ENCODE measurements around the gene NINL. TPM values are rescaled to one million over a fixed set of nuclear protein-coding genes. Genes with fewer than 3 reads are reported as not detected.
A peak's percentile ranks its signal among the peaks of the same experiment; 100 is the strongest.

Gene NINL
- total RNA-seq, 6 donors from 2014 or later: 10.2 to 47.1 (median 20.3) TPM

DNA sequence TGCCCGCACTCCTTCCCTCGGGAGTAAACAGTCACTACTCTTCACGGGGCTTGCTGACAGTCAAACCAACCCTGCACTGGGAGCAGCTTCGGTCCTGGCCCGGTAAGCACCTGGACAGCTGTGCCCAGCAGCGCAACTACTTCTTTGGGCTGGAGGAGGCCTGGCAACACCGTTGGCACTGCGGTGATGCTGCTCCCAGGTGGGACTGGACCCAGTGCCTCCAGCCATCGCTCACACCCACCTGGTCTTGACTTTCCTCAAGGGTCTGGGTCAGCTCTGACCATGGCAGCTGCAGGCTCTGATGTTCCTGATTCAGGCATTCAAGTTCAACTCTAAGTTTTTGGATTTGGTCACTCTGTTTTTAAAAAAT lies 124.1 kb downstream of the NINL start:
- Histone ChIP-seq H3K27me3 (no peaks in the 10 kb centered on the region), H3K9me3 (no peaks in the 10 kb centered on the region), H3K4me3 (no peak overlapping the region), H3K36me3 (peaks cover 0 to 12% (median 4%) of the 10 kb centered on the region in 4 donors), H3K27ac (peak overlapping the region in 1 of 4 donors; percentile 2), H3K4me1 (no peaks in the 10 kb centered on the region)
- no peak for ATAC-seq (ENCODE audit: low FRiP score in 2 of 2)
- no peak for DNase-seq
- 76 to 77% methylated on average over 6 to 9 of the region's 9 CpGs for WGBS, 2 donors
- TF ChIP-seq POLR2AphosphoS5 (IDR thresholded peaks at IDR 0.05) (no peak), POLR2A (IDR thresholded peaks at IDR 0.05) (no peak), EP300 (IDR thresholded peaks at IDR 0.05) (no peak)
- TF ChIP-seq, protein P1, sequence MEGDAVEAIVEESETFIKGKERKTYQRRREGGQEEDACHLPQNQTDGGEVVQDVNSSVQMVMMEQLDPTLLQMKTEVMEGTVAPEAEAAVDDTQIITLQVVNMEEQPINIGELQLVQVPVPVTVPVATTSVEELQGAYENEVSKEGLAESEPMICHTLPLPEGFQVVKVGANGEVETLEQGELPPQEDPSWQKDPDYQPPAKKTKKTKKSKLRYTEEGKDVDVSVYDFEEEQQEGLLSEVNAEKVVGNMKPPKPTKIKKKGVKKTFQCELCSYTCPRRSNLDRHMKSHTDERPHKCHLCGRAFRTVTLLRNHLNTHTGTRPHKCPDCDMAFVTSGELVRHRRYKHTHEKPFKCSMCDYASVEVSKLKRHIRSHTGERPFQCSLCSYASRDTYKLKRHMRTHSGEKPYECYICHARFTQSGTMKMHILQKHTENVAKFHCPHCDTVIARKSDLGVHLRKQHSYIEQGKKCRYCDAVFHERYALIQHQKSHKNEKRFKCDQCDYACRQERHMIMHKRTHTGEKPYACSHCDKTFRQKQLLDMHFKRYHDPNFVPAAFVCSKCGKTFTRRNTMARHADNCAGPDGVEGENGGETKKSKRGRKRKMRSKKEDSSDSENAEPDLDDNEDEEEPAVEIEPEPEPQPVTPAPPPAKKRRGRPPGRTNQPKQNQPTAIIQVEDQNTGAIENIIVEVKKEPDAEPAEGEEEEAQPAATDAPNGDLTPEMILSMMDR (IDR thresholded peaks at IDR 0.05): no peak

DNA sequence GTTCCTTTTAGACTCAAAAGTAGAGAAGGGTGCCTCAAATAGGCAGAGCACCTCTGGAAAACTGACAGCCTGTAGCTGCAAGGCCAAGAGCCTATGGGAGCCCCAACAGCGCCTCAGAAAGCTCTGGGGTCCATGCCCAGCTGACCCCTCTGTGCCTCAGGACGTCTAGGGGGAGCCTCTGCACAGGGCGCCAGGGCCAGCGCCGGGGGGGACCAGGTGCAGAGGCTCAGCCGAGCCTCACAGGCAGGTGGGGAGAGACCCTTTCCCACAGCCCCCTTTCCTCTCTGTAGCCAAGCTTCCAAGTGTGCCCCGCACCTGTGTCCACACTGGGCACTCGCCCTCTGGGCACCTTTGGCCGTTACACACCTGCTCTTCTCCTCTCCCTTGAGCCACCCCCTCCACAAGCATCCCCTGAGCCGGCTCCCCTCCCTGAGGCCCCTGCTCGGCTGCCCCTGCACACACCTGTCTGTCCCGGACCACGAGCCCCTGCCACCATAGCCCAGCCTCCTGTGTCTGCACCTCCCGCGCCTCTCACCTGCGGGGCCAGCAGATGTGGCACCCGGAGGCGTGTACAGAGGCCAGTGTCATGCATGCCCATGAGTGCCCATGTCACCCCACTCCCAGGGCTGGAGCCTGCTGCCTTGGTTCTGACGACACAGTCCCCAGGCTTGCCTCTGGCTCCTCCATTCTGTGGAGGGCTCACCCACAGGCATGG lies 124.6 kb downstream of the NINL start:
- WGBS, 2 donors: 87 to 89% methylated on average over 14 to 19 of the region's 19 CpGs
- Histone ChIP-seq H3K9me3 (no peaks in the 10 kb centered on the region), H3K4me1 (no peaks in the 10 kb centered on the region), H3K27me3 (no peaks in the 10 kb centered on the region), H3K4me3 (no peak overlapping the region), H3K36me3 (peaks cover 0 to 12% (median 4%) of the 10 kb centered on the region in 4 donors), H3K27ac (peak overlapping the region in 1 of 4 donors; percentile 2)
- DNase-seq: peak in 1 of 2 donors; percentile 73
- TF ChIP-seq POLR2AphosphoS5 (IDR thresholded peaks at IDR 0.05) (no peak), EP300 (IDR thresholded peaks at IDR 0.05) (no peak), POLR2A (IDR thresholded peaks at IDR 0.05) (no peak)
- TF ChIP-seq, protein P1 (IDR thresholded peaks at IDR 0.05): no peak
- no peak for ATAC-seq (ENCODE audit: low FRiP score in 2 of 2)

DNA sequence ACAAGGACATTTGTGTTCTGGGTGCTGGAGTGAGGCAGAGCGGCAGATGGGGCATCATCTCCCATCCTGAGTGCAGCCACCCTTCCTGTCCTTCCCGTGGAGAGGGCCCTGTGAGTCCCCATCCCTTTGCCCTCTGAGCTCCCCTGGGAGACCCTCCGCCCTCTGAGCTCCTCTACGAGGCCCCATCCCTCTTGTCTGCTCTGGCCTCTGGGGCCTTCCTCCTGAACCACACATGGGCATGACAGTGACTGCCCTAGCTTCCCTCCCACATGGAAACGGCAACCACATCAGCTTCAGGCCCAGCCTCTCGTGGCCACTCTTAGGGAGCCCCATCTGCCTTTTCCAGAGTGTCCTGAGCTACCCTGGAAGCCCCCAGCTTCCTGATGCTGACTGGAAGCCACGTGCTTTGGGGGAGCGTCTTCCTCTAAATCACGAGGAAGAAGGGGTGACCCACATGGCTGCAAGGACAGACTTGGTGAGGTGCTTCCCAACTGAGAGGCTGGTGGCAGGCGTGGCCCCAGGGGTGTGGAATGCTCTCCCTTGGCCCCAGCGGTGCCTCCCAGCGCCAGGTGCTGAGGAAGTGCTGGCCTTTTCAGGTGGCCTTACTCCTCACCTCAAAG lies 125.3 kb downstream of the NINL start:
- ATAC-seq (ENCODE audit: low FRiP score in 2 of 2) (no peak), DNase-seq (no peak)
- H3K4me1 ChIP-seq: no peaks in the 10 kb centered on the region
- no peaks in the 10 kb centered on the region for H3K27me3 ChIP-seq
- no peak for TF ChIP-seq POLR2A (IDR thresholded peaks at IDR 0.05)
- no peak for TF ChIP-seq POLR2AphosphoS5 (IDR thresholded peaks at IDR 0.05)
- TF ChIP-seq, protein P1 (IDR thresholded peaks at IDR 0.05): no peak
- TF ChIP-seq EP300 (IDR thresholded peaks at IDR 0.05): no peak
- peaks cover 0 to 14% (median 6%) of the 10 kb centered on the region in 4 donors for H3K36me3 ChIP-seq
- H3K9me3 ChIP-seq: no peaks in the 10 kb centered on the region
- WGBS, 2 donors: 79 to 90% methylated on average over 3 to 12 of the region's 12 CpGs
- no peak overlapping the region for H3K27ac ChIP-seq
- H3K4me3 ChIP-seq: no peak overlapping the region

DNA sequence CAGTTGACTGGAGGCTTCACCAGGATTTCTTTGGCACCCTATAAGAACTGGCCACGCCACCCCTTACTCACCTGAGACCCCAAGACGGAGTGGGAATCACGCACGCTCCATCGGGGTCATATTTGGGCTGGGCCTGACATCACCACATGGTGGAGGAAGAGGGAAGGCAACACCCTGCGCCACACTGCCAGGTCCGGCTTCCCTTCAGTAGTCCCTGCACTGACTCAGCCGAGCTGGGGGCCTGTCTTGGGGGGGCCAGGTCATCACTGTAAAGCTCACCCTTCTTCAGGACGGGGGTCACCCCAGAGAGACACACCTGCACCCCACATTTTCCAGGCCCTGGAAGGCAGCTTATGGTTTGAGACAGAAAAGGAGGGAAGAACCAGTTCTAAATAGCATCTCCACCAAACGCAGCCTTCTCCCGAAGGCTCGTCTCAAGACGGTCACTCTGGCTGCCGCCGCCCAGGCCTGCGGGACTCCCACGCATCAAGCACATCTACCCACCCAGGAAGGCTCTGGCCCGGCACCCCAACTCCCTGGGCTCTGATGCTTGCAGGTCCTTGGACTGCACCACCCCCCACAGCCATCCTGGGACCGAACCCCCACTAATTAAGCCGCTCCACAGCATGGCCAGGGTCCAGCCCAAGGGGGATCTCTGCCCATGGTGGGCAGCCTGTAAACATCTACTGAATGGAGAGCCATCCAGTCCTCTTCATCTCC lies 126.1 kb downstream of the NINL start:
- ATAC-seq (ENCODE audit: low FRiP score in 2 of 2) (peak in 1 of 2 donors; percentile 17), DNase-seq (no peak)
- WGBS, 2 donors: 77 to 86% methylated on average over 18 to 19 of the region's 20 CpGs
- no peaks in the 10 kb centered on the region for H3K9me3 ChIP-seq
- no peaks in the 10 kb centered on the region for H3K27me3 ChIP-seq
- no peak overlapping the region for H3K27ac ChIP-seq
- no peak overlapping the region for H3K4me3 ChIP-seq
- TF ChIP-seq POLR2AphosphoS5 (IDR thresholded peaks at IDR 0.05) (no peak), POLR2A (IDR thresholded peaks at IDR 0.05) (no peak), EP300 (IDR thresholded peaks at IDR 0.05) (no peak)
- TF ChIP-seq, protein P1 (IDR thresholded peaks at IDR 0.05): no peak
- H3K36me3 ChIP-seq: peaks cover 0 to 14% (median 8%) of the 10 kb centered on the region in 4 donors
- H3K4me1 ChIP-seq: no peaks in the 10 kb centered on the region

Measured in upper lobe of left lung (tissue), 6 donors.